Tongue (tissue), 2 donors: ENCODE measurements around the gene XRCC1. TPM values are rescaled to one million over a fixed set of nuclear protein-coding genes. Genes with fewer than 3 reads are reported as not detected.
"Not testable (repeated sequence)": the region's sequence is repeated elsewhere in the genome, so short reads cannot be mapped to it uniquely, and the experiment has no call there.

Source experiments
- DNase-seq: peaks from one replicate; pipeline ENCODE4 v3.0.0-alpha.2; 2015
- total RNA-seq: library from RNA; depleted of rRNA; stranded (reverse); fragments of >200 nt; gene quantifications from one replicate; pipeline ENCODE4 v1.2.3, GENCODE V29; 2014

The XRCC1 gene
- total RNA-seq, 1 donor from 2014 or later, result 10.5 TPM

DNA sequence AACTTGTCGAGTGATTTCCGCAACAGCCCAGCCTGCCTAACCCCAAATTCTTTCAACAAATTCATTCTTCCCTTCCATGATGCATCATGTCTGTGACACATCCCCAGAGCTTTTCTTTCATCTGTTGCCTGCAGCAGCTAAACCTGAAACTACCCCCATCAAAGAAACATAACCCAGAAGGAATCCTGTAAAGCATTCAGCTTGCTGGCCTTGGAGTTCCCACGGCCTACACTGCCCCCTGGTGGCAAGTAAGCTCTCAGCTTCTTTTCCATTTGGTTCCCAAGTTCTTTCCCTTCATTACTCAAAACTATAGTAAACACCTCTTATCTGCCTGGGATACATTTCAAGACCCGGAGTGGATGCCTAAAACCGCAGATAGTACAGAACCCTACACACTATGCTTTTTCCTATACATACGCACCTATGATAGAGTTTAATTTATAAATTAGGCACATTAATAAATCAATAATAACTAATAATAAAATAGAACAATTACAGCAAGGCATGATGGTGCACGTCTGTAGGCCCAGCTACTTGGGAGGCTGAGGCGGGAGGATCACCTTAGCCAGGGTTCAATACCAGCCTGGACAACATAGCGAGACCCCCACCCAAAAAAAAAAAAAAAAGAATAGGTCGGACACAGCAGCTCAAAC is 55.8 kb downstream of the XRCC1 start:
- peak; percentile 95 for DNase-seq

- no peak for DNase-seq
These were observed 57.3 kb downstream of the XRCC1 start for GRCh38 chr19:43518051-43518450.

- not testable (repeated sequence) for DNase-seq
These were observed 62.9 kb downstream of the XRCC1 start for GRCh38 chr19:43512399-43512798.

DNA sequence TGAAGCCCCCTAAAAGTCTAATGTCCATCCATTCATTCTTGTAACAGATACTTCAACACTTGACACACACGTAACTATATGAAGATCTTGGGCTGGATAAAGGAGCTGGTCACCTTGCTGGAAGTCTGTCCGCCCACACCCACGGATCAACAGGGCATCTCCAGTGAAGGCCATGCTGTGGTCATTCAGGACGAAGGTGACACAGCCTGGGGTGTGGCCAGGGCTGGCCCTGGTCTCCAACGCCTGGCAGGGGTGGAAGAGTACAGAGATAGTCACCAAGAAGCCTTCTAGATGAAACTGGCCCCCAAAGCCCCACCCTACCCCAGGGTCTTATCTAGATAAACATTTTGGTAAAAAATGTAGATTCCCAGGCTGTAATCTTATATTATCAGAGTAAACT is 64.0 kb downstream of the XRCC1 start:
- DNase-seq, result no peak

GRCh38 chr19:43510713-43511112 is 64.6 kb downstream of the XRCC1 start:
- no peak for DNase-seq

DNA sequence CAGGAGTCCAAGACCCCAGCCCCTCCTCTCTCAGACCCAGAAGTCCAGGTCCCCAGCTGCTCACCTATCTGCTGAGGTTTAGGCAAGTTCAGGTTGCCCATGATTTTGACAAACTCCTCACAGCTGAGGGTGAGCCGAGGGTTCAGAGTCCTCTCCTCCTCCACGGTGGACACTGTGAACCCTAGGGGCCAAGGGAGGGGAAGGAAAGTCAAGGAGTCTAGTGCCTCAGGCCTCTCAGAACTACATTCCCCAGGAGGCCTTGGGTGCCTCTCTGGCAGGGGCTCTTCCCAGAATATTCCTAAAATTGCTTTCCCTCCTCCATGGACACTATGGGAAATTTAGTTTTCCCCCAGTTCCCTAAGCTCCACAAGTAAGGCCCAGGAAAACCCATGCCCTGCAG is 67.4 kb downstream of the XRCC1 start:
- no peak for DNase-seq

GRCh38 chr19:43506629-43507028 is 68.7 kb downstream of the XRCC1 start:
- no peak for DNase-seq

- no peak for DNase-seq
These were observed 69.4 kb downstream of the XRCC1 start for GRCh38 chr19:43505941-43506340.

GRCh38 chr19:43505186-43505456 is 70.2 kb downstream of the XRCC1 start:
- DNase-seq, result no peak

GRCh38 chr19:43504426-43505185 is 70.7 kb downstream of the XRCC1 start, which contains the start of gene PHLDB3:
TSS of gene PHLDB3 (minus strand) at chr19:43504746. CDS start at chr19:43504118, 628 bp downstream.
- DNase-seq, result peak; percentile 43

DNA sequence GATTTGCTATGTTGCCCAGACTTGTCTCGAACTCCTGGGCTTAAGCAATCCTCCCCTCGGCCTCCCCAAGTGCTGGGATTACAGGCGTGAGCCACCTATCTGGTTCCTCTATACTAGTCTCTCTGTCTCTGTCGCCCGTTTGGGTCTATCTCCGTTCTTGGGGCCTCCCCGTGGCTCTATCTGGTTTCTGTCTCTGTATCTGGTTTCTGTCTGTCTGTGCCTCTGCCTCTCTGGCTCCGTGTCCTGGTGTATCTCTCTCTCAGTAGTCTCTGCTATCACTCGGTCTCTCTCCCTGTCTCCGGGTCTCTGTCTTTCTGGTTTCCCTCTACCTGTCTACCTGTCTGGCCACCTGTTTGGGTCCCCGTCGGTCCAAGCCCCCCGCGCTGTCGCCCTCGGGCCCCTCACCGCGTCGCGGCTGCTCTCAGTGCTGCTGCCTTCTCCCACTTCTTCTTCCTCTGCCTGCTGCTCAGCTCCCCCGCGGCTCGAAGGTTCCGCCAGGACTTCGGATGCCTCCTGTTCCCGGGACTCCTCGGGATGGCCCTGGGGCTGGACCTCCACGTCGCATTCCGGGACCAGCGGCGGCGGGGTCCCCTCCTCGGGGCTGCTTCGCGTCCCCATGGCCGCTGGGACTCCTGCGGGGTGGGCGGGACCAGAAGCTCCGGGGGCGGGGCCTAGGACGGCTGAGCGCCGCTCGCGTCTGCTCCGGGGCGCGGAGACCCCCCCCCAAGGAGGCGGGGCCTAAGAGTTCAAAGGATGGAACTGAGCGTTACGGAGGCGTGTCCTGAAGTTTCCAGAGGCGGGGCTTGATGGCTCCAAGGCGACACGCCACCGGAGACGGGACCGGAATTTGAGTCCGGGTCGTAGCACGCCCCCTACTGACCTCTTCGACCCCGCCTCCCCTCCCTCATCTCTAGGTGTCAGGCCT is 71.6 kb downstream of the XRCC1 start:
- DNase-seq, result peak; percentile 96

- no peak for DNase-seq
These were observed 72.8 kb downstream of the XRCC1 start for GRCh38 chr19:43502419-43502976.

DNA sequence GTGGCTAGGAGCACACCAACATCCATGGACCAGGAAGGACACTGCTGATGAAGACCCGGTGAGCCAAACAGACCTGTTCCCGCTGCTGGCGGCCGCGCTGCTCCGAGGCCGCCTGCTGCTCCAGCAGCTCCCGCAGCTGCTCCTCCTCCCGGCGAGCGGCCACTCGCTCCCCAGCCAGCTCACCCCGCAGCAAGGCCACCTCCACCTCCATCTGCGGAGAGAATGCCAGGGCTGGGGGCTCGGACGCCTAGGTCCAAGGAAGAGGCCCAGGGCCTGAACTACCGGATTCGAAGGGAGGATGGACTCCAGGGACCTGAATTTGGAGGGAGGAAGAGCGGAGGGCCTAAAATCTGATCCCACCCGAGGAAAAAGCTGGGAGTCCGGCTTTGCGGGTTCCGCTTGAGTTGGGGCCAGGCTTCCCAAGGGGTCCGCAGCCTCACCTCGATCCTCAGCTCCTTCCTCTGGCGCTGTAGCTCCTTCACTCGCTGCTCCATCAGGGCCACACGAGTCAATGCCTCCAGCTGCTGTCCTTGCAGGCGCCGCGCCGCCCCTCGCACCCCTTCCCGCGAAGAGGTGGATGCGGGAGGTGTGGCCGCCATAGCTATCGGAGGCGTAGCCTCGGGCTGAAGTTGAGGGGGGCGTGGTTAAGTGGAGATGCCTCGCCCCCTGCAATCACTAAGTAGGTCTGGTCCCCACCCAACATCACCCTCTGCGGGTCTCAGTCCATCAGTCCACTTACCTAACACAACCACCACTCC is 73.5 kb downstream of the XRCC1 start:
- DNase-seq, result peak; percentile 26

DNA sequence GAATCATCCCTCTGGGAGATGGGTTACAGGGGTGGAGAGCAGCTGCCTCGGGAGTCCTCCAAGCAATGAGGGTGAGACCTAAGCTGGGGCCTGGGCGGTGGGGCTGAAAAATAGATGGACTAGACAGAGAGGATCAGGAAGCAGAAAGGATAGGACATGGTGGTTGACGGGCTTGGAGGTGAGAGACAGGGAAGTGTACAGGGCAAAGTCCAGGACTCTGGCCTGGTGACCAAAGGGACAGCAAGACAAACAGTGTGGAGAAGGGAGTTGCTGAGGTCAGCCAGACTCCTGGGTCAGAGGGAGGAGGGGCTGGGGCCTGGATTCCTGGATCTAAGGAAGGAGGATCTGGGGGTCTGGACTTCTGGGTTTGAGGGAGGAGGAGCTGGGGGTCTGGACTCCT is 76.3 kb downstream of the XRCC1 start:
- no peak for DNase-seq

- DNase-seq, result peak; percentile 70
These were observed 77.0 kb downstream of the XRCC1 start for GRCh38 chr19:43498233-43498842.

GRCh38 chr19:43496960-43497359 is 78.4 kb downstream of the XRCC1 start:
- DNase-seq, result no peak

- no peak for DNase-seq
These were observed 80.2 kb downstream of the XRCC1 start for GRCh38 chr19:43495082-43495481.
